HG02642 (cell line): ENCODE measurements around the gene ANKFY1.

ENCODE experiments used
- ATAC-seq: cut with Tn5 transposase; IDR thresholded peaks from one replicate; pipeline ENCODE4 v1.9.1; 2021; ENCODE audit warnings: mild to moderate bottlenecking; ENCODE audit not compliant: unreplicated experiment, poor library complexity

The ANKFY1 gene

DNA sequence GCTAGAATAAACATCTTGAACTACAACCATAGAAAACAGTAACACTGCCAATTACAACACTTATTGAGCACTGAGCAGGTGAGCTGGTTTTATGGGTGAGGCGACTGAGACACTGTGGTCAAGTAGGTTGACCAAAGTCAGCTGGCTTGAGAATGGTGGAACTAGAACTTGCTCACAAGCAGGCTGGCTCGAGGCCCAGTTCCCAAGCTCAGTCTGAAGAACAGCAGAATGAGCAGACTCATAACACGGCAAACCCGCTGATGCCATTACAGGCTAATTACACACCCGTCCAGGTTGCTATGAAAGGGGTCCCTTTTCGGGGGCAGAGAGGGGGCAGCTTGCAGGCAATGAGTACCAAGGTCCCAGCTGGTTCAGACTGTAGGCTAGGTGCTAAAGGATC lies 127.4 kb downstream of the ANKFY1 start:
- no peak for ATAC-seq

DNA sequence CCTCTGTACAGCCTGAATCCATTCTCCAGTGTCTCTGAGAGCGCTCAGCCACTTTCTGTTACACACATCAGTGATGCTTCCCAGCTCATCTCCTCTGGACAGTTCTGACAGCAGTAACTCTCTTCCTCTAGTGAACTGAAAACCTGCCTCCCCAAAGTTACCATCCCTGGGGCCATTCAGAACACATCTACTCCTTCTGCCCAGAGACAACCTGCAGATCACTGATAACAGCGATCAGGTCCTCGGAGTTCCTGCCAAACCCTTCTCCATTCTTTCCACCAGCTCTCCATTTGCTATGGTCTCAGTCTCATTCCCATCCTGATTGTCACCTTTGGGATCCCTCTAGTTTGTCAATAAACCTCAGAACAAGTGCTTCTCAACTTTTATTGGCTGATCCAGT lies 128.3 kb downstream of the ANKFY1 start:
- ATAC-seq, result no peak

- ATAC-seq, result no peak
These were observed 129.1 kb downstream of the ANKFY1 start for GRCh38 chr17:4134721-4135120.

DNA sequence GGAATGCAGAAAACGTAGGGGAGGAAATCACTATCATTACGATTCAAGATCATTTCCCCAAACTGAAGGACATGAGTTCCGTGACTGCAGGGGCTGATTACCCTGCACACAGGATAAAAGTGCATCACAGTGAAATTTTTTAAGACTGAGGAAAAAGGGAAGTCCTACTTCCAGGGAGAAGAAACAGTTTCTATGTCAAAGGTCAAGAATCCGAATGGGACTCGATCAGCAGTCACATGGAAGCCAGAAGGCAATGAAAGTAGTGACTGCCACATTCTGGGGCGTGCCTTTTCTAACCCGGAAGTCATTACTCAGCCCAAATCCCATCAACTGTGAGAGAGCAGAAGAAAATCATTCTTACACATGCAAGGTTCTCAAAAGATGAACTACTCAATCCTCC lies 133.1 kb downstream of the ANKFY1 start:
- ATAC-seq, result no peak

DNA sequence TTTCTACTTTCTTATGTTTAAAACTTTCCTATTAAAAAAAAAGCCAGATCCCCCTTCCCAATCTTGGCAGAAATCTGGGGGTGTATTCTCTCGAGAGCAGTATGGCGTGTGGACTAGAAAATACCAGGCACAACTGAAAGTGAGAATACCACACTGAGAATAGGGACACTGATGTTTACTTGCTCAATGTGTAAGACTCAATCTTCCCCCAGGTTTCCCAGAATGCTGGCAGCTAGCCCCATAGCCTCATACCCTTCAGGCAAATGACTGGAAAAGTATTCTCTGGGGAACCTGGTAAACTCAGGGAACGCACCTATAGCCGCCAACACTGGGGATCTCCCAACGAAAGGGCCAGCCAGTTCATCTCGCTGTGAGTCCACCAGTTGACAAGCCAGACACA lies 136.2 kb downstream of the ANKFY1 start:
- ATAC-seq, result no peak

GRCh38 chr17:4125552-4125951 lies 138.2 kb downstream of the ANKFY1 start:
- ATAC-seq, result no peak

DNA sequence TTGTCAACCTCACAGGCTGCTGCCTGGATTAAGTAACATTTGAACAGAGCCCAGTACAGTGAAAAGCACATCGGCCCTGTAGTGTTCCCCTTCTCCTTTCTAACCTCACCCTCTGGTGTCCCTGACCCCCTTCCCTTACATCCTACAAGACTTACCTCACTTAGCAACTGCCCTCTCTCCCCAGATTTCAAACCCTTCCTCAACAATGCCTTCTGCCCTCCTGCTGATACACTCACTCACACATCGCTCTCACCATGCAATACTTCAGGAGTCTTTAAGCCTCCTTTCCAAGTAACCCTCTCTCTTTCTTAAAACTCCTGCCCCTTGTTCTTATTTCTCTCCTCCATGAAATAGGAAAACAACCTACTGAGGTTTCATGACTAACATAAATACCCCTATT lies 138.8 kb downstream of the ANKFY1 start:
- no peak for ATAC-seq

GRCh38 chr17:4120332-4120731 lies 143.4 kb downstream of the ANKFY1 start:
- ATAC-seq, result no peak

DNA sequence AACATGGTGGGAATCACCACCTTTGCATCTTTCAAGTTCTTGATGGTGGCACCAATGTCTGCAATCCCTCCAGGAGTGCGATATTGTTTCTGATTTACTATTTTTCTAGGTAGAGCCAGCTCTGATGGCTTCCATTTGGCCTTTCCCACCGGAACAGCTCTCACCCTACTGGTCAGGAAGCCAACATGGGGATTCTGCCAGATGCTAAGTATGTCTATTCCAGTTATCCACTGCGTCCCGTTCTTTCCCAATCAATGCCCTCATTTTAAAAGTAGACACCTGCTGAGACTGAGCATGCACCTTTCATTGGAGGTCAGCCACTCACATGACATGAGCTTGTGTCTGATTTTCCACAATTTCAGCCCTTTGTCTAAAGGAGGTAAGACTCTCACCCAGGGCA lies 144.5 kb downstream of the ANKFY1 start:
- no peak for ATAC-seq

GRCh38 chr17:4118015-4118743 lies 145.6 kb downstream of the ANKFY1 start:
- no peak for ATAC-seq

GRCh38 chr17:4116516-4116915 lies 147.3 kb downstream of the ANKFY1 start:
- ATAC-seq, result no peak
